GM19438 (cell line): Measurements from ENCODE around the gene DPYD.

Experiments used
- ATAC-seq: cut with Tn5 transposase; IDR thresholded peaks from one replicate; pipeline ENCODE4 v1.9.1; 2021; ENCODE audit warnings: low read depth; ENCODE audit not compliant: unreplicated experiment

DPYD gene

DNA sequence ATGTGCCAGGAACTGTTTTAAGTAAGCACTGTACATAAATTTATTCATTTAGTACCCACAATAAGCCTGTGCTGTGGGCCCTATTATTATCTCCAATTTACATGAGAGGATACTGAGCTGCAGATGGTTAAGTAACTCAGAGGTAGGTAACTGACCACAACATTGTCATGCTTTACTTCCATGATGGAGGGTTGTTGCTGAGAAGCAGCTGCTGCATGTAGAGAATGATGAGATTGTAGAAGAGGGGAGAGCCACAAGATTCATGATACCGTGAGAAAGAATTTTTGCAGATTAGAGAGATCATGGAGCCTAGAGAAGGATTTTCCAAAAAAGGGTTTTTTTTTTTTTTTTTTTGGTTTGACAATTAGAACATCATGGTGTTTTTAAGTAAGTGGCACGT lies 886.2 kb downstream of the DPYD start:
- no peak for ATAC-seq

DNA sequence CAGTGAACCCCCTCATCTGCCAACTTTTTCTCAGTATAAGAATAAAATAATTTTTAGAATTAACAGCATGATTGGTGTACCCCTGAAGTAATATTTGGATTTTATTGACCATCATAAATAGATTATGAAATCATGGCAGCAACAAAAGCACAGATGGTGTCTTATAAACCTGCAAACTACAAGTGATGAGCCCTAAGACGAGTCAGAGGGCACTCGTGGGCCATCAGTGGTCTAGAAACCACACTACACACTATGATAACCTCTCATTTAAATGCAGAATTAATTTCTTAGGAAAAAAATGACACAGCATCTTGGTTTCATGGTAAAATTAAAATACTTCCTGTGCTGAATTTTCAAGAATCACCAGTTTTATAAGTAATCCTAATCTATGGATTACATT lies 886.9 kb downstream of the DPYD start:
- ATAC-seq: no peak
